Measurements from ENCODE around the gene NGEF. TPM values are rescaled to one million over a fixed set of nuclear protein-coding genes. Genes with fewer than 3 reads are reported as not detected.

NGEF gene
- total RNA-seq, 1 donor from 2014 or later = not detected

GRCh38 chr2:233000886-233001750, 11.9 kb downstream of the NGEF start:
- intact Hi-C loops (cut with micrococcal nuclease) = no loop called here

- intact Hi-C loops (cut with micrococcal nuclease) = no loop called here
These were observed 13.7 kb downstream of the NGEF start for GRCh38 chr2:232999354-232999753.

GRCh38 chr2:232998666-232998985, 14.4 kb downstream of the NGEF start:
- intact Hi-C loops (cut with micrococcal nuclease) = no loop called here

GRCh38 chr2:232997749-232998665, 15.0 kb downstream of the NGEF start:
- intact Hi-C loops (cut with micrococcal nuclease) = no loop called here

- intact Hi-C loops (cut with micrococcal nuclease) = no loop called here
These were observed 18.6 kb downstream of the NGEF start for GRCh38 chr2:232994446-232994845.

- intact Hi-C loops (cut with micrococcal nuclease) = no loop called here
These were observed 19.7 kb downstream of the NGEF start for GRCh38 chr2:232993231-232993821.

GRCh38 chr2:232986155-232986554, 26.9 kb downstream of the NGEF start:
- intact Hi-C loops (cut with micrococcal nuclease) = no loop called here

GRCh38 chr2:232984451-232985207, 28.4 kb downstream of the NGEF start:
- intact Hi-C loops (cut with micrococcal nuclease) = no loop called here

- intact Hi-C loops (cut with micrococcal nuclease) = no loop called here
These were observed 29.4 kb downstream of the NGEF start for GRCh38 chr2:232983669-232984140.

GRCh38 chr2:232982926-232983668, 30.0 kb downstream of the NGEF start:
- intact Hi-C loops (cut with micrococcal nuclease) = no loop called here

GRCh38 chr2:232981767-232982360, 31.2 kb downstream of the NGEF start:
- intact Hi-C loops (cut with micrococcal nuclease) = no loop called here

- intact Hi-C loops (cut with micrococcal nuclease) = no loop called here
These were observed 31.7 kb downstream of the NGEF start for GRCh38 chr2:232981356-232981755.

- intact Hi-C loops (cut with micrococcal nuclease) = no loop called here
These were observed 32.4 kb downstream of the NGEF start for GRCh38 chr2:232980683-232981082.

- intact Hi-C loops (cut with micrococcal nuclease) = no loop called here
These were observed 33.1 kb downstream of the NGEF start for GRCh38 chr2:232979871-232980461.

- intact Hi-C loops (cut with micrococcal nuclease) = no loop called here
These were observed 35.6 kb downstream of the NGEF start for GRCh38 chr2:232977438-232977971.

- intact Hi-C loops (cut with micrococcal nuclease) = no loop called here
These were observed 36.2 kb downstream of the NGEF start for GRCh38 chr2:232976666-232977437.

GRCh38 chr2:232976176-232976575, 36.9 kb downstream of the NGEF start:
- intact Hi-C loops (cut with micrococcal nuclease) = no loop called here

GRCh38 chr2:232974396-232974795, 38.7 kb downstream of the NGEF start:
- intact Hi-C loops (cut with micrococcal nuclease) = no loop called here

- intact Hi-C loops (cut with micrococcal nuclease) = no loop called here
These were observed 39.3 kb downstream of the NGEF start for GRCh38 chr2:232973796-232974195.

Data from T-helper 2 cell treated with Interferon-gamma antibody and Interleukin-4, amounts not matched to agents 100 ng/mL and 5 ng/mL, for 36 hours (primary cell).